NCI-H526 treated with DMSO at 0.1 percent for 48 hours (cell line): ENCODE data around the gene STIL.

ENCODE experiments used
- DNase-seq: peaks from one replicate; lab custom pipeline; 2025; lab: John Stamatoyannopoulos, UW

Gene STIL

DNA sequence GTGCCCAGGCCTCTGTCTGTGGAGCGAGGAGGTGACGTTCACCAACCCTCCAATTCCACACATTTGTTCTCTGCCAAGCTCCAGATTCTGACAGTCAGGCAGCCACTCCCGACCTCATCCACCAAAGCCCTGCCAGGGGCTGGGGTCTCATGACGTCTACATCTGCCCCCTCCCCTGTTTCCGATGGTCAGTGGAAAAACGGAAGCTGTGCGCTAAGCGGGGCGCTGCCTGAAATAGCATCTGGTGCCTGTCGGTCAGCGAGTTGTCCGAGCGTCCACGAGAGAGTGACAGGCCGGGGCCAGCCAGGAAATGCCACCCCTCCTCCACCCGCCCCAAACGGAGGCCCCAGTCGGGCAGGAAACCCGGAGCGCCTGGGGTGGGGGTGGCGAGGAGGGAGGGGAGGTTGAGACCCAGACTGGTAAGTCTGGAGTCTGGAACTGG is 78.7 kb downstream of the STIL start:
- DNase-seq = no peak

DNA sequence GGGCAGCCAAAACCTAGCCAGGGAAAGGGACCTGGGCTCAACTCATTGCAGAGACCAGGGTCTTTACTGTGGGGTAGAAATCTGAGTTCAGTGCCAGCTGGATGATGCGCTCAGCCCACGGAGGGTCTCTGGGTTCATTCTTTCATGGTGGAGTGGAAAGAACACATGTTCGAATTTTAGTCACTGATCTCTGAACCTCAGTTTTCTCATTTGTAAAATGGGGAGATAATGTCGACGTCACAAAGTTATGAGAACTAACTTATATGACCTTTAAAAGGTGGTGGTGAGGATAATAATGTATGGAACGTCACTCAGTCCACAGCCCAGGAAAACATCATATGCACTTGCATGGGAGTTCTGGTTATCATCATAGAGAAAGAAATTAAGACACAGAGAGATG is 80.8 kb downstream of the STIL start:
- no peak for DNase-seq

DNA sequence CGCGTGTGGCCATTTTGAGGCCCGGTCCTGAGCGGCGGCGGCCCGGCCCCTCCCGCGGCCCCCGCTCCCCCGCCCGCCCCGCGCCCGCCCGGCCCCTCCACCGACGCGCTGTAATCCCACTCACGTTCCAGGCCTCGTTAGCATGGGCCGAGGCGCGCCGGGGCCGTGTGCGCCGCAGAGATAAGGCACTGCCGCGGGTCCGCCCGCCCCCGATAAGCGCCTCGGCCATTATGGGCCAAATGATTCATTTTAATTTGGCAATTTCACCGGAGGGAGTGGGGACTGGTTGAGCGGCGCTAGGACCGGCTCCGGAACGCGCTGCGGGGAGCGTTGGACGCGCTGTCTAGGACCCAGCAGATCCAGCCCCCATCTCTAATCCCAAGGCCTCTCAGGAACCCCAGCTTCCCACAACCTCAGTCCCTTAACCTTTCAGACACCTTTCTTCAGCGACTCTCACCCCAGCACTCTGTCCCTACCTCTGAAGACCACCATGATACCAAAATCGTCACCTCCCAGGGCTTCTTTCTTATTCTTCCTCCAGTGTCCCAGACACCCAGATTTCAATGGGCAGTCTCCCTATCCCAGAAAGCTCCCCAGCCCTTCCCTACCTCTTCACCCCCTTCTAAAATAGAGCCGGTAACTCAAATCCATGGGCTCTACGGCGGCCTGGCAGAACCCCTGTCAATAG is 81.6 kb downstream of the STIL start, which contains the start of gene TAL1:
TSS of gene TAL1 (minus strand) at position 39 of the 688 bp plus-strand sequence. CDS start 6,337 bp downstream, outside the sequence.
- no peak for DNase-seq

DNA sequence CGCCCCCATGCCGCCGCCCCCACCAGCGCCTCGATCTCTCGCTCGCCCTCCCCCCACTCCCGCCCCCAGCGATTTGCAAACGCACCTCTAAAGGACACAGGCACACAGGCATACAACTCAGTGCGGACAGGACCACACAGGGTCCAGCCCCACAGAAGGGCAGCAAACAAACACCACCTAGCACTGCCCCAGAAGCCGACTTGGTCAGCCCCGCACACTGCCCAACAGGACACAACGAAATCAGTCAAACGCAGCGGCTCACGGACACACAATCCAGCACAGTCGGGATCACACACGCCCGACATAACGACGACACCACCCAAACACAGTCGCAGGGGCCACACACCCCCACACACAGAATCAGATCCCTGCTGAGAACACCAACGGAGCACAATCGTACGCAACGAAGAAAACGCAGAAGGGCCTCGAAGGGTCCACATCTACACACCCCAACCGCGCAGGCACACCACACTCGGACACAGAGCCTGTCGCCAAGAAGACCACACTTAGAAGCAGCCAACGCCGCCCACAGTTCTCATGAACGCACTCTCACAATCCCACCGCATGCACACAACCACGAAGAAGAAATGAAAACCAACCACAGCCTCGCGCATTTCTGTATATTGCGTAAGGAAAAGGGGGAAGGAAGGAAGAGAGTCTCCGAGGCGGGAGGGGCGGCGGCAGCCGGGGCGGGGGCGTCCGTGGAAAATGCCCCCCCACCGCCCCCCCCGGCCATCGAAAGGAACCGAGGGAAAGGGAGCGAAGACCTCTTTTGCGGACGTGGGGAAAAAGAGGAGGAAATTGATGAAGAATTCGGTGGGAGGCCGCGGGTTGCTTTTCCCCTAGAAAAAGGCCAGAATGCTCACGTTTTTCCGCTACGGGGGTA is 82.4 kb downstream of the STIL start:
- peak; percentile 65 for DNase-seq

DNA sequence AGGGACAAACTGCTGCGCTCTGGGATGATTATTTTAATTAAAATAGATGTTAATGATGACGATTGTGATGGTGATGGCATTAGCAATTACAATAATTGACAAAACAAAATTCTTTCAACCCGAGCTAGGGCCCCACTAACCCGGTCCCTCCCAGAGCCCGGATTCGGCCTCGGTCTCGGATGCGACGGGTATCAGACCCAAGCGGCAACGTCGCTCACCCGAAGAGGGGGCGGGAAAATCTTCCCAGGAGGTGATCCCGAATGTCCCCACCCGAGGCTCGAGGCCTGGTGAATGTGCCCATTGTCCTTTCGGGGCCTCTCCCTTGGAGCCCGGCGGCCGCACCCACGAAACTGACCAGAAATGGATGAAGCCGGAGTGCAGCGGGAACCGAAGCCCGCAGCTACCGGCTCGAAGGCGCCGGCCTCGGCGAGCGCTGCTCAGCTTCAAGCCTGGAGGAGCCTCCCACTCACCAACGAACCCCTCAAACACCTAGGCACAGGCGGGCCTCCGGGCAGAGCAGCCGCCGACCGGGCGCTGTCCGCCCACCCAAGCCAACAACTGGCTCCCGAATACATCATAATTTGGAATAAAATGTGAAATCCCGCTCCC is 83.2 kb downstream of the STIL start:
- DNase-seq = no peak

DNA sequence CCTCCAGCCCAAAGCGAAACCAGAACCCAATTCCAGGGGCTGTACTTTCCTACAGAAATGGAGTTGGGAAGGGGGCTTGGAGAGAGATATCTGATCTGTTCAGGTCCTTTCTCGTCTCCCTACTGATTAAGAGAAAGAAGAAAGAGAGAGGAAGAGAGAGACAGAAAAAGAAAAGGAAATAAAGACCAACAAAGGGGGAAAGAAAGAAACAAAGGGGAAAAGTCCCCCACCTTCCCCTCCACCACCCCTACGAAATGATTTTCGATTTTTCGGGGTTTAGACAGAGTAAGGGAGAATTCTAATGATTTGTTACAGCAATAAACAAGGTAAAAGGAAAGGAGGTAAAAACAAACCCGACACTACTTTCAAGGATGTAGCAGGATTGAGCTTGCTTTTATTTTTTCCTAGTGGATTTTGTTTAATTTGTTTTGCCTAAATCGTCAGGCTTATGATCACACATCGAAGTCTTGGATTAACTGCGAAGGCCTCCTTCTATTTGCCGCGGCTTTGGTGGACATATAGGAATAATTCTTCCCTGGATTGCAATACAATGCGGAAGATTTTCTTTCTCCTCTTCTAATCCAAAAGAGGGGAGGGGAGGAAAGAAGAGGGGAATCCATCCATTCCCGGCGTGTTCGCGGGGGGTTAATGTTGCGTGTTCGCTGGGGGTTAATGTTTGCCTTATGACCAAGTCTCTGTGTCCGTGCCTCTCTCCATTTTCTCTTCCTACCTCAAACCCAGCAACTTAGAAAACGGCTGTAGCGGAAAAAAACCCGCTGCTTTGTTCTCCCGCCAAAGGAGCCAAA is 83.9 kb downstream of the STIL start:
- DNase-seq = no peak

DNA sequence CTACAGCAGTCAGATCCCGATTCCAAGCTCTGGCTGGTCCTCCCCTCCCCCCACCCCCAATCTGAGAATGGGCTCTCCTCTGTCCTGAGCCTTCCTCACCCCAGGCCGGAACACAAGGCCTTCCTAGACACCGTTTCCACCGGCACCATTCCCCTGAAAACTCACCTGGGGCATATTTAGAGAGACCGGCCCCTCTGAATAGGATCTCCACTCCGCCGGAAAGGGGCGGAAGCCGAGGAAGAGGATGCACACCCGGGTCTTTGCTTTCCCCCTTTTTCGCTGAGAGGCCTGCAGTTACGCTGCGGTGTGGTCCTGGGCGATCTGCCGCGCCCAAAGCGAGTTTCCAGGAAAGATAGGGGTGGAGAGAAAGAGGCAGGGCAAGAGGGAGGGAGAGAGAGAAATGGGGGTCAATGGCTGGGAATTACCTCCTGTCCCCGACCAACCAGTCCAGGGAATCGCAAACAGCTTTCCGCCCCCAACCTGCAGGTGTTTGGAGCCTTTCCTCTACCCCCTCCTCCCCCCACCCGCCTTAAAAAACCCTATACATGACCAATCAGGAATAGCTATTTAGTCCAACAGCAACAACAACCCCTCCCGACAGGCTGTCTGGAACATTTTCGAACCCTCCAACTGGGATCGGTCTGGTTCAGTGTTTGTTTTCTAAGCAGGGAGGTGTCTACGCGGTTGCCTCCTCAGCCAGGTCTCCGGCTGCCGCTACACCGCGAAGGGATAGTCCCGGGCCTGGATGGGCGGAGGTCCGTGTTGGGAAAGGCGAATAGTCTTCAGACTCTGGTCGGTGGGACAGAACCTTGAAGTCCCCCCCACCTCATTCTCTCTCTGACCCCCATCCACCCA is 84.7 kb downstream of the STIL start:
- no peak for DNase-seq

DNA sequence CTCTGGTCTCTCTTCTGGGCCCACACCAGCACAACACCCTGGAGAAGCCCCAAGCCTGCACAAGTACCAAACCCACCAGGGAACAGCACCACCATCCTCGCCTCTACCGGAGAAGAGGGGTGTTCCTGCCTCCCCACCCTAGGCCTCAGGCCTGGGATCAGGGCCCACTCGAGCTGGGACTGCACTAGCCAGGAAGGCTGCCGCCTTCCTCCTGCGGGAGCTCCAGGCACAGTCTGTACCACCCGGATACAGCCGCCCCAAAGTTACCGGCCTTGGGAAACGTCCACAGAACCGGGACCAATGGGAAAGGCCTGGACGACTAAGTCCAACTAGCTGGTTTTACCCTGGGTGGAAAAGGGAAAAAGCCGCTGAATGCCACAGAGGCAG is 85.3 kb downstream of the STIL start:
- DNase-seq = no peak

DNA sequence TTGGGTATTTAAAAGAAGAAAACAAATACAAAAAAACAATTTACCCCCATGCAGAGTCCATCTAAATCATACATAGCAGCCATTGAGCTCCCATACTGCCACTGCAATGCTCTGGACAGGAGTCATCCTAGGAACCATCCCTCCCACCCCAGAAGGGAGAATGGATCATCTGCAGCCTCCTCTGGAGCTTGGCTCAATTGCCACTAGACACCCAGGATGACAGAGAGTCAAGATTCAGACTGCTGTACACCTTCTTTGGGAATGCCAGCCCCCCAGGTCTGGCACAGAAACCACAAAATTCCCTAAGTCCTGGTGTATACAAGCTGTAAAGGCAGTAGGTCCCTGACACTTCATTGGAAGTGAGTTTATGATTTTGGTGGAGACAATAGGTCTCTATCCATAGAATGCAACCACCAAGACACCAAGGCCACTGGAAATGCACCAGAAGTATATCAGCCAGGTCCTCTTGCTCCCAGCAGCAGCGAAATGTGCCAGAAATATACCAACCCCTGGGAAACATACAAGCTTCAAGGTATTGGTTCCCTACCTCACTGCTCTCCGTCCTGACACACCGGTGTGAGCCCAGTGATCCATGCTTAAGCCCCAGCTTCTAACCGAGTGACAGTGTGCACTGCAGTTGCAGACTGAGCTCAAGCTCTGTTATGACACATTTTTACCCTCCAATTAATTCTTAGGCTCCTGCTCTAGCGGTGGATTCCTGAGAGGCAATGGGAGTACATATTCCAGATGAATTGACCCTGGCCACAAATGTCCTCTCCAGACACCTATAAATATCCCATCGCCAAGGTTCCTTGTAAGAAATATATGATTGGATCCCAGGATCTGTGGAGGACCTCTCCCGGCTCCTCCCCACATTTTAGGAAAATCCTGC is 86.4 kb downstream of the STIL start:
- no peak for DNase-seq

DNA sequence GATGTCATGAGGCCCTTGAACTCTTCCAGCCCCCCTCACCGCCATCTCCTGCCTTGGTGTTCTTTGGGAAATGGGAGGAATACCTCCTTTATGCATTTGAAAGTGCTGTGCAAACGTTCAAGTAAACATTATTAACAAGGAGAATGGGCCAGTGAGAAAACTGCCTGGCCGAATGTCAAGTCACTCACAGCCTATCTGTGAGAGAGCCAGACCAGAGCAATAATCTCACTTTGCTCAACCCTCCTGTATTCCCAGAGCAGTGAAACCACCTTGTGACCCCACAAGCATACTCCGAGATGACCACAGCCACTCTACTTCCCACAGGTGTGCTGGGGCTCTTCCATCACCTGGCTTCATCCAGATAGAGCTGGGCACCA is 87.1 kb downstream of the STIL start:
- no peak for DNase-seq

DNA sequence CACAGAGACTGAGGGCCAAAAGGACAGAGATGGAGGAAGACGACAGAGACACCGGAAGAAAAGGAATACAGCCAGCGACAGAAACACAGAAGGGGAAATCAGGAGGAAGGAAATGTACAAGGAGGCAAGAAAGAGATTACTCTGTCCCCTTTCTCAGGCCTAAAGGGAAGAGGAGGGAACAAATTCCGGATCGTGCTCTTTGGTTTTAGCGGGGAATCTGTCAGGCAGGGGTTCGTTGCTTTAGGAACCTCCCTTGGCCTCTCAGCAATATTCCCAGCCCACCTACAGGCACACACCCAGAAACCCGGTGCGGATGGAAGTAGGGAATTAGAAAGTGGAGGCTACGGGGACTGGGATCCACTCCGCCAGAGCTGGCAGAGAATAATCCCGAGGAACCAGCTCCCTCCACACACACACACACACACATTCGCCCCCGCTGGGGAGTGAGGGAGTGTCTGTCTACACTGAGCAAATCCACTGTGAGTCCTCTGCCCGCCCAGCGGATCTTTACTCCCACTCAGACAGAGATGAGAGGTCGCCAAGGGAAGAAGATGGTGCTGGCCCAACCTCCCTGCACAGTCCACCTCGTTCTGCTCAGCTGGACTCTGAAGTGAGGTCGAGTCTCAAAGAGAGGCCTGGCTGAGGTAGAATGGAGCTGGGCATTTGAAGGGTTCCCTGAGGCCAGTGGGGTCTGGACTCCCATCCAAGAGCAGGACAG is 87.7 kb downstream of the STIL start:
- no peak for DNase-seq

DNA sequence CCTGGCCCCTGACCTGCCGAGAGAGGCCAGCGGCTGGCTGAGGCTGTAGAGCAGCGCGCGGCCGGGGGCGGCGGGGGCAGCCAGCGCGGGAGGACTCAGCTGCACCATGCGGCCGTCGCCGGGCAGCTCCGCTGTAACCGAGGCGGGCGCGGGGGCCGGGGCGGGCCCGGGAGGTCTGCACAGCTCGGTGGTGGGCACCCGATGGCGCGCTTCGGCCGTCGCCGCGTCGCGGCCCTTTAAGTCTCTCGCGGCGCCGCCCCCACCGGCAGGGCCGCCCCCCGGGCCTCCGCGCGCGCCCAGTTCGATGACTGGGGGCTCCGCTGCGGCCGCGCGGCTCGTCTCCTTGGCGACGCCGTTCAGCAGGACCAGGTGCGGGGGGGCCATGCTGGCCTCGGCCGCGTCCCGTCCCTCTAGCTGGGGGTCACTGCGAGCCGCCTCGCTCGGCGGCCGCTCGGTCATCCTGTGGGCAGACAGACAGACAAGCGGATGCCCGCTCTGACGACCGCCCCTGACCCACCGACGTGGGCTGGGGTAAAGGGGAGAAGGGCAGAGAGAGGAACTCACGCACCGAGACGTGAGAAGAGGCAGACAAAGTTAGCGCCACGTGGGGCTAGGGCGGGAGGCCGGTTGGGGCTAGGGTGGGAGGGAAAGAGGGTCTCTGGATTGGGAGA is 88.4 kb downstream of the STIL start:
- no peak for DNase-seq

DNA sequence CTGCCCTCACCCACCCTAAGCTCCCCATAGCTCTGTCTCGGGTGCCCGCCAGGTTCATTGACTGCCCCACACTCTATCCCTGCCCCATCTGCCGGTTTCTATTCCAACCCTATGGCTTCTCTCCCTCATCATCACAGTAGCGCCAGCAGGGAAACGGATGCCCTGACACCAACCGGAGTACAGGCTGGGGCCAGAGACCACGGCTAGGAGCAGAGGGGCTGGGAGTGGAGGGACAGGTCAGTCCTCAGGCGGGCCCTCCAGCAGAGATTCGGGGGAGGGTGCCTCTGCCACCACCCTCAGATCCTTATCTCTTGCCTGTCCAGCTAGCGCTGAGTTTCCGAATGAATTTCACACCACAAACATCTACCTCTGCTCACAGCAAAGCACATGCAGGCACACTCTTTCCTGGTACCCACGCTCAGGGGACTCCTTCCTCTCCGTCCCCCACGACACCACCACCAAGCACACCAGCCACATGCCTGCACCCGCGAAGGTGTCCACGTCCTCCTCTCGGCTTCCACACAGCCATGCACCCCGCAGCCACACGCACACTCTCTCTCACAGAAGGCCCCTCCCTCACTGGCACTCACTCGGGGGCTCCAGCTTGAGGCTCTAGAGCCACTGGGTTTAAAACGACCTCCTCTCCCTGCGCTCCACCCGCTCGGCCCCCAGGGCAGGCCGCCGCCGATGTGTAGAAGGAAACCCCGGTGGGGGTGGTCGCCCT is 89.1 kb downstream of the STIL start:
- DNase-seq = no peak

DNA sequence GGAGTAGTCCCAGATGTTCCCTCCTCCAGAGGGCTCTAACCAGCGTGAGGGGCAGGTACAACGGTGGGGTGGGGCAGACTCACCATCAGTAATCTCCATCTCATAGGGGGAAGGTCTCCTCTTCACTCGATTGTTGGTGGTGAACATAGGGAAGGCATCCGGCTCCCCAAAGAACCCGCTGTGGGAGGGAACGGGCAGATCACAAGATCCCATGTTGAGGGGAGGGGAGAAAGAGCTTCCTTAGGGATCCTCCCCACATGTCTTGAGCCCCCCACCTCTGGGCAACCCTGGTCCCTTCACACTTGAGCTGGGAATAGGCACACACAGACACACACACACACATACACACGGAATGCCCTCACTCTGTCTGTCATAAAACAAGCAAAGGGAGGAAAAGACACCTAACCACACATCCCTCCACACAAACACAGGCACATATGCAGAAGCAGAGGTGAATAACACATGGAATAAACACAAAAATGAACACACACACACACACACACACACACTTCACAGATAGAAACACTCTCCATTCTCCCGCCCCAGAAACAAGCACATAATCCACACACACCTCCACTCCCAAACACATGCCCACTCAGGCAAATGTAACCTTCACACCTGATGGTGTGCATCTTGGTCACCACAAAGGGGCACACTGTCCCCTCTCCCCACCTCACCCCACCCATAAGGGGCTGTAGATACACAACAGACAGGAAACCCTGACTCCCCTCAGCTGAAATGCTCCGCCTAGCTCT is 89.8 kb downstream of the STIL start:
- DNase-seq = no peak

DNA sequence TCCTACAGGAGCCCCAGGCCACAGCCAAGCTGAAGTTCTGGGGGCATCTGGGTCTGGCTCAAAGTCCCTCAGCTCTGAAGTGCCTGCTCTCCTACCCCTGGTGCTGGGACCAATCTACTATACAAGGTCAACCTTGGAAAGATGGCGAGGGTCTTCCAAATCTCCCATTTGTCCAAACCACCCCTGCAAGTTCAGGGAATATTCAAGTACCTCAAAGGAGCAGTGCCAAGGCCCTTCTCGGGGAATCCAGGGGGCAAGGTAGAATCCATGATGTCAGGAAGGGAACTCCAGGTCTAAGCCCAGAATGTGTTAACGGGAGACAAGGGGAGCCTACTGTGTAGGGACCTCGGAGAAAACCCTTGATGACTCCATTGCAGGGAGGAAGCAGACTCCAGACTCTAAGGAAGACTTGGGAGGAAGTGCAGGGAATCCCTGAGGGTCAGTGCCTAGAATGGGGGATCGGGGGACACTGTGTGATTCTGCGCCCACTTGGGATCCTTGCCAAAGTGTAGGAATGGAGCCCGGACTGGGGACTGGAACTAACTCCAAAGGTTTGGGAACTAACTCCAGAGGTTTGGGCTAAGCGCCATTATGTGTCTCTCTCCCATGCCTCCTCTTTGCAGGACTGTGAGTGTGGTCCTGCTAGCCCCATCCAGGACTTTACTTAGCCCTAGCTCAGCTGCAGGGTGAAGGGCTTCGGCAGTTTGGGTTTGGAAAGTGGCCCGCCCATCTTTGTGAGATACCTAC is 90.6 kb downstream of the STIL start:
- DNase-seq = no peak

DNA sequence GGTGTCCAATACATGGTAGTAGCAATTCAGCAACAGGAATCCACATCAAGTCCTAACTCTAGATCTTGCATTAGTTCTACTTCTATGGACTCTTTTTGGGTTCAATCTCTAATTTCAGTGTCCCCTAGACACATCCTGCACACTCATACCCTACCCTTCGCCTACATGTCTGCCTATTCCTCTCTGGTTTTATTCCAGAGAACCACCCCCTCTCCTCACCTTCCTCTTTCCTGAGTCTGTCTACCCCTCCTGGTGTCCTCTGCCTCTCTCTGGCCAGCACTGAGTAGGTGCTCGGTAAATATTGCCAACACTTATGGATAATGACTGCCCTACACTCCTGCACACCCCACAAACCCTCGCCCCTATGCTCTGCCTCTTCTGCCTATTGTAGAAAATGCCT is 91.5 kb downstream of the STIL start:
- DNase-seq = no peak
